T-helper 17 cell (primary cell): ENCODE results near the gene LINGO3. TPM values are rescaled to one million over a fixed set of nuclear protein-coding genes. Genes with fewer than 3 reads are reported as not detected.
"Not testable (repeated sequence)": the region's sequence is repeated elsewhere in the genome, so short reads cannot be mapped to it uniquely, and the experiment has no call there.

Source experiments
- ATAC-seq: fragments of 150-1000 bp; cut with Tn5 transposase; 2 replicates; pipeline ENCODE4 v1.10.0; 2021; ENCODE audit warnings: mild to moderate bottlenecking, moderate library complexity
- DNase-seq, 3 donors: peaks; one replicate each; pipeline versions ENCODE4 v3.0.0 to v3.0.0-alpha.2; 2020 to 2021
- H3K9me3 ChIP-seq: one replicate; pipeline ENCODE4 v1.7.0; 2013; ENCODE audit warnings: low read length, mild to moderate bottlenecking; ENCODE audit not compliant: control insufficient read depth, poor library complexity, severe bottlenecking
- H3K27ac Mint-ChIP-seq: one replicate; pipeline ENCODE4 v1.8.0; 2022; ENCODE audit warnings: mild to moderate bottlenecking, moderate library complexity, mixed read lengths
- H3K27me3 Mint-ChIP-seq: one replicate; pipeline ENCODE4 v1.8.0; 2022; ENCODE audit warnings: mixed read lengths
- H3K36me3 Mint-ChIP-seq: one replicate; pipeline ENCODE4 v1.8.0; 2022; ENCODE audit warnings: low read depth, mixed read lengths
- H3K4me1 Mint-ChIP-seq: one replicate; pipeline ENCODE4 v1.8.0; 2022; ENCODE audit warnings: mild to moderate bottlenecking, mixed read lengths
- H3K4me3 Mint-ChIP-seq: one replicate; pipeline ENCODE4 v1.8.0; 2022; ENCODE audit warnings: mild to moderate bottlenecking, moderate library complexity, mixed read lengths
- total RNA-seq, 4 donors: library from RNA in 2 of 4; stranded (reverse) in 2 of 4; gene quantifications; one replicate each; pipeline ENCODE4 v1.2.3 and lab custom pipeline; 2022 to 2026

Gene LINGO3
- total RNA-seq (under 1 TPM; 0.20 to 0.29 TPM), total RNA-seq (lab: John Stamatoyannopoulos, UW) (0.30 to 1.9 reads per million in 2 donors)

- DNase-seq (no peak), ATAC-seq (peak; percentile 34)
- Mint-ChIP-seq H3K4me1 (peaks cover 7% of the 10 kb centered on the region), H3K27ac (no peak within 1 kb of the TSS), H3K27me3 (peaks cover 63% of the 10 kb centered on the region), H3K36me3 (peaks cover 2% of the 10 kb centered on the region), H3K4me3 (peak within 1 kb of the TSS; percentile 87)
- no peaks in the 10 kb centered on the region for H3K9me3 ChIP-seq
Observed at GRCh38 chr19:2308114-2308556, at the start of gene LINGO3. Gene LINGO3 (minus strand): TSS chr19:2308154. CDS start chr19:2291776, 16,378 bp downstream.

- H3K27me3 Mint-ChIP-seq = peaks cover 6% of the 10 kb centered on the region
- ATAC-seq (no peak), DNase-seq (no peak)
- no peak overlapping the region for H3K4me3 Mint-ChIP-seq
- H3K36me3 Mint-ChIP-seq = peaks cover 4% of the 10 kb centered on the region
- H3K4me1 Mint-ChIP-seq = peaks cover 5% of the 10 kb centered on the region
- H3K9me3 ChIP-seq = no peaks in the 10 kb centered on the region
- H3K27ac Mint-ChIP-seq = no peak overlapping the region
Observed at GRCh38 chr19:2356036-2356646, 48.2 kb upstream of the LINGO3 start.

GRCh38 chr19:2355168-2356035 lies 47.4 kb upstream of the LINGO3 start:
- no peaks in the 10 kb centered on the region for H3K9me3 ChIP-seq
- Mint-ChIP-seq H3K36me3 (peaks cover under 1% of the 10 kb centered on the region), H3K27ac (no peak overlapping the region), H3K27me3 (peaks cover 2% of the 10 kb centered on the region), H3K4me3 (no peak overlapping the region), H3K4me1 (peaks cover under 1% of the 10 kb centered on the region)
- no peak for ATAC-seq
- no peak for DNase-seq

DNA sequence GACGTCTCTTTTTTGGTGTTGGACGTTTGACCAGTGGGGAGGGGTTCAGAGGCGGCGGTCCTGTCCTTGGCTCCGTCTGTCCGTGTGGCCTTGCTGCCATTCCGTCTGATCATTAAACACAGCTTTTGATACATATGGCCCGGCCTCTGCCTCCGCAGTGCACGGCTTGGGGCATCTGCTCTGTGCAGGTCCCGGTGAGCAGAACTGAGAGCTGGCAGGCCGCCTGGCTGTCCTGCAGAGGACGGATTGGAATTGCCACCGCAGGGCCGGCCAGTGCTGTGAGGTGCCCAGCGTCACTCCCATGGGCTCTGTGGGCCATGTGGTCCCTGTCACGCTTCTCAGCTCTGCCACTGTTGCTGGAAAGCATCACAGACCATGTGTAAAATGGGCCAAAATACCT lies 46.7 kb upstream of the LINGO3 start:
- H3K36me3 Mint-ChIP-seq = no peaks in the 10 kb centered on the region
- no peaks in the 10 kb centered on the region for H3K9me3 ChIP-seq
- no peak overlapping the region for H3K27ac Mint-ChIP-seq
- no peaks in the 10 kb centered on the region for H3K27me3 Mint-ChIP-seq
- no peak for DNase-seq
- no peak overlapping the region for H3K4me3 Mint-ChIP-seq
- no peaks in the 10 kb centered on the region for H3K4me1 Mint-ChIP-seq
- ATAC-seq = no peak

DNA sequence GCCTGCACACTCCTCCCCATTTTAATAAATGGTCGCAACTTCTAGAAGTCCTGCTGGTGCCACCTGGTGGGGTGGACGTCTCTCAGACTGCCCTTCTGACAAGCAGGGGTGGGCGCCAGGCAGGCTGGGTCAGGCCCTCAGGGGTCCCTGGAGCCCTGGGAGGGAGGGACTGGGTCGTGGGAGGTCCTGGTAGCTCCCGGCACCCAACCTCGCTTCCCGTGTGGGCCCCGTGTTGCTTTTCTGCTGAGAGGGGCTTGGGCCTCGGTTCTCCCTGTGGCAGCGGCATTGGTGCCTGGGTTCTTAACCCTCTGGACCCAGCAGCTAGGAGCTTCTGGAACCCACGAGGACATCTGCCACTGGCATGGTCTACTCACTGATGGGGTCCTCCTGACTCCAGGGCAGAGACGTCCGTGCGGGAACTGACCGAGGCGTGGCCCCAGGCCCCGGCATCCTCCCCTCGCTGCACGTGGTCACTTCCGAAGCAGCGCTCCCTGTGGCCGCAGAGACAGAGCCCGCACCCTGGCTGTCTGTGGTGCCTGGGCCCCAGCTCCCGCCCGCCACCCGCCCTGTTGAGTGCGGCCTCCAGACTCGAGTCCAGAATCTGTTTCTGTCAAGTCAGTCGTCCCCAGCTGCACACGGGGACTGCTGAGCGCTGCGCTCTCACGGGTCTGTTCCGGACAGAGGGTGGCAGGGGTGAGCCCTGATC lies 46.1 kb upstream of the LINGO3 start:
- no peak overlapping the region for H3K27ac Mint-ChIP-seq
- H3K4me1 Mint-ChIP-seq = no peaks in the 10 kb centered on the region
- ATAC-seq (no peak), DNase-seq (no peak)
- no peaks in the 10 kb centered on the region for H3K9me3 ChIP-seq
- H3K27me3 Mint-ChIP-seq = no peaks in the 10 kb centered on the region
- H3K36me3 Mint-ChIP-seq = no peaks in the 10 kb centered on the region
- H3K4me3 Mint-ChIP-seq = no peak overlapping the region

GRCh38 chr19:2353159-2353886 lies 45.4 kb upstream of the LINGO3 start:
- H3K9me3 ChIP-seq = no peaks in the 10 kb centered on the region
- H3K36me3 Mint-ChIP-seq = no peaks in the 10 kb centered on the region
- H3K27ac Mint-ChIP-seq = no peak overlapping the region
- no peaks in the 10 kb centered on the region for H3K27me3 Mint-ChIP-seq
- DNase-seq (no peak), ATAC-seq (no peak)
- H3K4me3 Mint-ChIP-seq = no peak overlapping the region
- H3K4me1 Mint-ChIP-seq = no peaks in the 10 kb centered on the region

DNA sequence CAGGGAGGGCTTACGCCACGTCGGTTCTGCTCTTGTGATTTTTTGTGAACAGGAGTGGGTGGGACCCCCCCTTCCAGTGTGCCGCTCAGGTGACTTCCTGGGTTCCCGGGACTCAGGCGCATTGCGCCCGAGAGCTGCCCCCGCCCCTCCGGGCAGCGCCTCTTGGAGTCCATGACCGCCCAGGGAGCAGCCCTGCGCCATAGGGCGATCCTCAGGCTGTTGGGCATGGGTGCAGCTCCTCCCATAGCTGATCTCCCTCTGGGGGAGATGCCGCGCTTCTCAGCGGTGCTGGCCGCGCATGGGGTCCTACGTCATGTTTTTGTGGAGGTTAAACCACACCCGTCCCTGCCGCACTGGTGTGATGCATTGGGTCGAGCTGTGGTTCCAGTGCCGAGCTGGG lies 44.2 kb upstream of the LINGO3 start:
- no peaks in the 10 kb centered on the region for H3K9me3 ChIP-seq
- DNase-seq (no peak), ATAC-seq (no peak)
- H3K27me3 Mint-ChIP-seq = no peaks in the 10 kb centered on the region
- no peaks in the 10 kb centered on the region for H3K36me3 Mint-ChIP-seq
- H3K4me3 Mint-ChIP-seq = no peak overlapping the region
- H3K27ac Mint-ChIP-seq = no peak overlapping the region
- no peaks in the 10 kb centered on the region for H3K4me1 Mint-ChIP-seq

GRCh38 chr19:2351591-2351990 lies 43.6 kb upstream of the LINGO3 start:
- Mint-ChIP-seq H3K27ac (no peak overlapping the region), H3K36me3 (no peaks in the 10 kb centered on the region), H3K4me3 (no peak overlapping the region), H3K4me1 (no peaks in the 10 kb centered on the region), H3K27me3 (no peaks in the 10 kb centered on the region)
- ATAC-seq = no peak
- no peaks in the 10 kb centered on the region for H3K9me3 ChIP-seq
- DNase-seq = no peak

DNA sequence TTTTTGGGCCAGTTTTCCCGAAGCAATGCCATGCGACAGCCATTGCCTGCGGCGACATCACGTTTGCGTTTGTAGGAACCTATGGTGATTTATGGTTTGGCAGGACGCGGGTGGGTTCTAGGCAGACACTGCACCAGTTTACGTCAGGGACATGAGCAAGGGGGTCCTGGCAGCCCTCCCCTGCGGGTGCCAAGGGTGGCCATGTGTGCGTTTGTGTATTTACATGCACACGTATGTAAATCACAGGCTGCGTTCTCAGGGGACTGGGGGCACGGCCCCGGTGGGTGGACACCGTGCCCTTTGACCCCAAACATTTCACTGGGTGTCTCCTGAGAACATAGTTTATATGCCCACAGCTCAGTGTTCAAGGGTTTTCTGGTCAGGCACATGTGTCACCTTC lies 42.7 kb upstream of the LINGO3 start:
- DNase-seq (no peak), ATAC-seq (no peak)
- no peaks in the 10 kb centered on the region for H3K9me3 ChIP-seq
- H3K36me3 Mint-ChIP-seq = peaks cover 3% of the 10 kb centered on the region
- no peaks in the 10 kb centered on the region for H3K4me1 Mint-ChIP-seq
- no peak overlapping the region for H3K27ac Mint-ChIP-seq
- H3K4me3 Mint-ChIP-seq = no peak overlapping the region
- H3K27me3 Mint-ChIP-seq = no peaks in the 10 kb centered on the region

- not testable (repeated sequence) for H3K4me1 Mint-ChIP-seq, H3K27ac Mint-ChIP-seq, H3K4me3 Mint-ChIP-seq, H3K9me3 ChIP-seq, H3K27me3 Mint-ChIP-seq, DNase-seq, H3K36me3 Mint-ChIP-seq, ATAC-seq
Observed at GRCh38 chr19:2349818-2350217, 41.9 kb upstream of the LINGO3 start.

GRCh38 chr19:2345794-2346663 lies 38.1 kb upstream of the LINGO3 start:
- ATAC-seq = no peak
- no peak overlapping the region for H3K4me3 Mint-ChIP-seq
- peak overlapping the region; percentile 32 for H3K27ac Mint-ChIP-seq

DNA sequence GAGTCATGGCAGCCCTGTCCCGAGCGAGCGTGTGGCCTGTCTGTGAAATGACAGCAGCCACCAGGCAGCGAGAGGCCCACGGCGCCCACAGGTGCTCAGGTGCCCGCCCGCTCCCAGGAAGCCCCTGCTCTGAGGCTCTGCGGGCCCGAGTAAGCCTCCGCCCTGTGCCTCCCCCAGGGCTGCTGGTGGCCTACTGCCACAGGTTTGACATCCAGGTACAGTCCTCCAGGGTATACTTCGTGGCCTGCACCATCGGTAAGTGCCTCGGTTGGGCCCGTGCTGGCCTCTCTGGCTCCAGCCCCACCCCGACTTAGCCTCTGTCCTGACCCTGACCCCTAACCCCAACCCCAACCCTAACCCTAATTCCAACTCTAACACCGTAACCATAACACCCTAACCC lies 37.1 kb upstream of the LINGO3 start:
- Mint-ChIP-seq H3K4me3 (no peak overlapping the region), H3K36me3 (peaks cover 4% of the 10 kb centered on the region), H3K4me1 (no peaks in the 10 kb centered on the region), H3K27ac (peak overlapping the region; percentile 32), H3K27me3 (no peaks in the 10 kb centered on the region)
- no peak for ATAC-seq
- no peak for DNase-seq
- H3K9me3 ChIP-seq = no peaks in the 10 kb centered on the region

More at GRCh38 chr19:2345794-2346663, 38.1 kb upstream of the LINGO3 start:
- no peaks in the 10 kb centered on the region for H3K4me1 Mint-ChIP-seq
- peaks cover 4% of the 10 kb centered on the region for H3K36me3 Mint-ChIP-seq
- DNase-seq = no peak
- H3K9me3 ChIP-seq = no peaks in the 10 kb centered on the region
- H3K27me3 Mint-ChIP-seq = no peaks in the 10 kb centered on the region
